Activated CD4-positive, alpha-beta T cell treated with anti-CD3 and anti-CD28 coated beads, Interleukin-2, amount 50 U/mL, for 1 hour (primary cell): ENCODE results near the gene PARM1.

ENCODE experiments used
- DNase-seq: peaks from one replicate; pipeline ENCODE4 v3.0.0-alpha.2; 2020

PARM1 gene

GRCh38 chr4:75036046-75036830 lies 103.3 kb downstream of the PARM1 start:
- DNase-seq, result no peak

GRCh38 chr4:75037252-75037651 lies 104.3 kb downstream of the PARM1 start:
- no peak for DNase-seq

DNA sequence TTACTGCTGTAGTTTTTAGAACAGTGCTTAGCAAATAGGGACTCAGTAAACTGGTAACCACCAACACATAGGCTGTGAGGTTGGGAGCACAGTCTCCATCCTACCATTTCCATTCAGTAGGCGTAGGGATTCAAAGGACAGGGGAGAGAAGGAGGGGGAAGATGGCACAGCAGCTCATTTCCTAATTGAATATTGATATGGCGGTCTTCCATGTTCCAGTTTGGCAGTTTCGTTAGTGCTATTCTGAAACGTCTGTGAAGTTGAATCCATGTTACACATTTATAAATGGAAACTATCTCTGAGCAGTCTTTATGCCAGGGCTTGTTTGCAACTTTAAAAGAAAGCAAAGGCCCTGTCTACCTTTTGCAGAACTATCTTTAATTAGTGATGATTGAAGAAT lies 105.5 kb downstream of the PARM1 start:
- no peak for DNase-seq

DNA sequence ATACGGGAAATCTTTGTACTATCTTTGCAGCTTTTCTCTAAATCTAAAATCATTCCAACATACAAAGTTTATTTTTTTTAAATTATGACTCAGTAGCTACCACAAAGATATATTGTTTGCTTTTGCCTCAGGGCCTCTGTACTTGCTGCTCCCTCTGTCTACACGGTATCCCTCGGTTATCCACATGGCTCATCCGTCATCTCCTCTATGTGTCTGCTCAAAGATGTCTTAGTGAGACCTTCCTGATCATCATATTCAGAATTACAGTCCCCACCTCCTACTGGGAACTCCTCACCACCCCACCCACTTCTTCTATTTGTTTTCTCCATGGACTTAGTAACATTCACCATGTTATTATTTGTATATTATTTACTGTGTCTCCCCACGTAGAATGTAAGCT lies 107.8 kb downstream of the PARM1 start:
- no peak for DNase-seq

GRCh38 chr4:75042601-75043208 lies 109.8 kb downstream of the PARM1 start:
- no peak for DNase-seq

GRCh38 chr4:75046226-75046625 lies 113.3 kb downstream of the PARM1 start:
- DNase-seq, result no peak

GRCh38 chr4:75046641-75047040 lies 113.7 kb downstream of the PARM1 start:
- no peak for DNase-seq

GRCh38 chr4:75048208-75048879 lies 115.4 kb downstream of the PARM1 start:
- no peak for DNase-seq

DNA sequence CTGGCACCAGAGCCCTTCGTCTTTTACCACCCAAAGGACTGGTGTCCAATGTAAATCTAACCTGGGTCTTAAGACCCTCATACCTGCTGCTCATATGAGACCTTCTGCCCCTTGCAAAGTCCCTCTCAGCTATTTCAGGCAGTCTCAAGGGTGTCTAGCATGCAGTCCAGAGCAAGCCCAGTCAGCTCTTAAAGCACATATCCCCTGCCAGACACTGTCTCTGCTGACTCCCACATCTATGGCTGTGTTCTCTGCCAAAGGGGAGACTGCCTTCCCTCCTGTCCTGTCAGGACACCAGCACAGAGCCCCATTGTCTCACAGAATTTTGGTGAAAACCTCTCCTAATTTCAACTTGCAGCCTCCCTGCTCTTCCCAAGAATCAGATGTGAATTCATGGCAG lies 118.5 kb downstream of the PARM1 start:
- DNase-seq, result no peak

DNA sequence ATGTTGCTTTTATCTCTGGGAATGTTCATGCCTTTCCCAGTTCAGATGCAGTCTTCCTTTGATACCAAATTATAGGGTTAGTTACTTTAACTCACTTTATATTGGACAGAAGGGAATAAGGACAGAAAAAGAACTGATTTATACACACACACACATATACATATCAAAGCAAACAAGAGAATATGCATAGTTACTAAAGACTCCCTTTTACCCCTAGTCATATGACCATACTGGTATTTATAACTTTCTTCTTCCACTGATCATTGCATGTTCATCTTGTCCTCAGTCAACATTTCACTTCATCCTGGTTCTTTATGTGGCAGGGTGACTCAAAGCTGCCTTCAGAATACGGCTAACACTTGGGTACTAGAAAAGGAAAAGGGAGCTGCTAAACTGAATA lies 120.4 kb downstream of the PARM1 start:
- DNase-seq, result no peak

- no peak for DNase-seq
Observed at GRCh38 chr4:75054078-75054477, 121.2 kb downstream of the PARM1 start.

GRCh38 chr4:75056277-75056676 lies 123.4 kb downstream of the PARM1 start:
- no peak for DNase-seq

- no peak for DNase-seq
Observed at GRCh38 chr4:75057369-75057768, 124.5 kb downstream of the PARM1 start.

- DNase-seq, result no peak
Observed at GRCh38 chr4:75058486-75058885, 125.6 kb downstream of the PARM1 start.

DNA sequence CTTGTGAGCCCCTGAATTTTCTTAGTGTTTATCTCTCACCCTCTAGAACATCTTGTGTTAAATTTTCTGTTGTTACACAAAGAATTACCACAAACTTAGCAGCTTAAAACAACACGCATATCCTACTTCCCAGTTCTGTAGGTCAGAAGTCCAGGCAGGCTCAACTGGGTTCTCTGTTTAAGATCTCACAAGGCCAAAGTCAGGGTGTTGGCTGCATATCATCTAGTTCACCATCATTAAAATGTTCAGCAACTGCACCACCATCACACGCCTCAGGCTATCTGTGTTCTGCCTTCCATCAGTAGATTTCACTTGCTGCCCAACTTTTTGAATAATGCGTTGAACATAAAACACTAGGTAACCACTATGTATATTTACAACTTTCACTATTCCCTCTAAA lies 130.5 kb downstream of the PARM1 start:
- DNase-seq, result no peak

DNA sequence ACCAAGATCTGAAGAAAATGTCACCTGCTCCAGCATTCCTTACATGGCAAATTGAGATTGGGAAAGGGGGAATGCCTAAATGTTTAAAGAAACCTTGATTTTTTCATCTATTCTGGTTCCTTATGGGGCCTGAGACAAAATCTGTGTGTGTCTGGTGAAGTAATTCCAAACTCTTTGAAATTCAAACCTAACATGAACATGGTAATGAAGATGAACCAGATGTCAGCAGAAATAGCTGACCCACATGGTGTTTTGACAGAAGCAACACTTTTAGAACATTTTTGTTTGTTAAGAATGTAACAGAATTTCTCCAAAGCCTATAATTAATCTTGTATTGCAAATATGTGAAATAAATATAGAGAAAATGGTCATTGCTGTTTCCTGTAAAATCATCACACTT lies 133.0 kb downstream of the PARM1 start:
- no peak for DNase-seq

GRCh38 chr4:75069493-75070074 lies 136.7 kb downstream of the PARM1 start:
- DNase-seq, result no peak

DNA sequence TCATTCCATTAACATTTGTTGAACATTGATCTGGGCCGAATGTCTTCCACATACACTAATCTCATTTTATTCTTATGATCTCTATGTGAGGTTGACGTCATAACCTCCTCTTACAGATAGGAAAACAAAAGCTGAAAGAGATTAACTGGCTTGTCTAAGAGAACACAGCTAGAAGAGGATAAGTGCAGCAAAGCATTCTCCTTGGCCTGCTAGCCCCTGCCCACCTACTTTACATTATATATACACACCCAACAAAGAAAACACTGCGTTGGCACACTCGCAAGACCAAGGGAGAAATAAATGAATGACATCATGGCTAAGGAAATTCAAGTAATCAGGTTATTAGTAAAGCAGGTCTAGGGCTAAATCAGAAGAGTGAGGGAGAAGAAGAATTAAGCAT lies 138.4 kb downstream of the PARM1 start:
- no peak for DNase-seq

GRCh38 chr4:75080888-75081287 lies 148.0 kb downstream of the PARM1 start:
- no peak for DNase-seq

- no peak for DNase-seq
Observed at GRCh38 chr4:75081561-75081960, 148.6 kb downstream of the PARM1 start.

DNA sequence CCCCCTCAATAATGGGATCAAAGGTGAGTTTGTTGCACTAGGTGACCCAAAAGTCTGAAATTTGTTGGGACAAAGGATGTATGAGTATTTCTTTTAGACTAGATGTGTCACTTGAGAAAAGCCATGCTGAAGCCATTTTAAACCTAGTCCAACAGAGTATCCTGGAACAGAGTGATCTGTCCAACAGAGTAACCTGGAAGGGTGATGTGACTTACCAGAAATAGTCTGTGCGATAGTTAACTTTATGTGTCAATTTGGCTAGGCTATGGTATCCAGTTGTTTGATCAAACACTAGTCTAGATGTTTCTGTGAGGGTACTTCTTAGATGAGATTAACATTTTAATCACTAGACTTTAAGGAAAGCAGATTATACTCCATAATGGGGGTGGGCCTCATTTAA lies 154.5 kb downstream of the PARM1 start:
- DNase-seq, result no peak

DNA sequence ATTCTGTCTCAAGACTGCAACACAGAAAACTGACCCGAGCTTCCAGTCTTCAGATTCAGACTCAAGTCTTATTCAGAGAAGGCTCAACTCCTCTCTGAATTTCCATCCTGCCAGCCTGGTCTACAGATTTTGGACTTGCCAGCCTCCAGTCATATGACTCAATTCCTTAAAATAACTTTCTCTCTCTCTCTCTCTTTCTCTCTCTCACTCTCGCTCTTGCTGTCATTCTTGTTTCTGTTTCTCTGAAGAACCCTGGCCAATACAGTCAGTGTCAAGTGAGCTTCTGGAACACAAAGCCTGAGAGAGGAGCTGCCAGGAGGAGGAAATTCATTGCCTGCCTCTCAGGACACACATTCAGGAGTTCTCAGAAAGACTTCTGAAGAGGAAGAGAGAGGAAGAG lies 154.9 kb downstream of the PARM1 start:
- DNase-seq, result no peak

DNA sequence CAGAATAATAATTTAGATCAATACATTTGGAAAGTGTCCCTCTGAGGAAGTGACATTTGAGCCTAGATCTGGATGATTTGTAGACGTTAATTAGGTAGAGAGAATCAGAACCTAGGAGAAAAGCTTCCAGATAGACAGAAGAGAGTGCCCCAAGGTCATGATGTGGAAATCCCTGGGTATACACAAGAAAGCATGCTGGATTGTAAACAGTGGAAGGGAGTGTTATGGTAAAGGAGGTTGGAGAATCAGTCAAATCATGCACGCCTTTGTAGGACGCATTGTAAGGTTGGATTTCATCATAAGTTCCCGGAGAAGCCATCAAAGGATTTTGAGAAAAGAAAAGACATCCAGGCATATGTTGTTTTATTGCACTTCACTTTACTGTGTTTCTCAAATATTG lies 156.3 kb downstream of the PARM1 start:
- DNase-seq, result no peak

GRCh38 chr4:75099321-75099720 lies 166.4 kb downstream of the PARM1 start:
- DNase-seq, result no peak
